Activated CD8-positive, alpha-beta memory T cell treated with anti-CD3 and anti-CD28 coated beads, Interleukin-2, amount 50 U/mL, for 1 hour (primary cell): ENCODE measurements around the gene ARHGAP26.

Experiments used
- DNase-seq: peaks from one replicate; pipeline ENCODE4 v3.0.0-alpha.2; 2020; ENCODE audit errors: extremely low read depth

The ARHGAP26 gene

GRCh38 chr5:142828797-142829535 is 58.8 kb downstream of the ARHGAP26 start:
- DNase-seq = no peak

DNA sequence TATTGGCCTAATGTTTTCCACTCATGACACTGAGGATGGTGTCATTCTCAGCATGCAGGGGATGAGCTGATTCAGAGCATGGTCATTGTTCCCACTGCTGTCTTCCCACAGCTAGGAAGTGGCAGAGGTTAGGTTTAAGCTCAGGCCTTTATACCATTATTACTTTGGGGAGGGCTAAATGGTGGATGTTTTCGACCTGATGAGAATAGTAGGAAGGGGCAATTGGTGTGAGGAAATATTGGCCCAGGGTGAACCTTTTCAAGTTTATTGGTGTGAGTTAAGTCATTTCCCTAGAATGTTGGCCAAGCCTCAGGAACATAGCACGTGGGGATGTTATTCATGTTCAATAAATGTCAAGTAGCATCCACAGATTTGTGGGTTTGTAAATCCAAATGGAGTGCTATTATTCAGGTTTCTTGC is 59.6 kb downstream of the ARHGAP26 start:
- DNase-seq = no peak

- DNase-seq = no peak
Measured at GRCh38 chr5:142830241-142831008, 60.2 kb downstream of the ARHGAP26 start.

- DNase-seq = no peak
Measured at GRCh38 chr5:142831009-142831383, 60.8 kb downstream of the ARHGAP26 start.

DNA sequence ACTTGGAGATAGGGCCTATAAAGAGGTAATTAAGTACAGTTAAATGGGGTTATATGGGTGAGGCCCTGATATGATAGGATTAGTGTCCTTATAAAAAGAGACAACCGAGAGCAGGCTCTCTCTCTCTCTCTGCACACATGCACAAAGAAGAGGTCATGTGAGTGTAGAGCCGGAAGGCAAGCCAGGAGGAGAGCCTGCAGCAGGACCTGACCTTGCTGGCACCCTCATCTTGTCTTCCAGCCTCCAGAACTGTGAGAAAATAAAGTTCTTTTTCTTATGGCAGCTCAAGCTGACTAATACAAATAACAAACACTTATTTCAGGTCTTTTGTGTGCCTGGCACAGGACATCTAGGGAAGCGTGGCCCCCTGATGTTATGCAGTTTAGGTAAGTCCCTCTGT is 62.1 kb downstream of the ARHGAP26 start:
- no peak for DNase-seq

DNA sequence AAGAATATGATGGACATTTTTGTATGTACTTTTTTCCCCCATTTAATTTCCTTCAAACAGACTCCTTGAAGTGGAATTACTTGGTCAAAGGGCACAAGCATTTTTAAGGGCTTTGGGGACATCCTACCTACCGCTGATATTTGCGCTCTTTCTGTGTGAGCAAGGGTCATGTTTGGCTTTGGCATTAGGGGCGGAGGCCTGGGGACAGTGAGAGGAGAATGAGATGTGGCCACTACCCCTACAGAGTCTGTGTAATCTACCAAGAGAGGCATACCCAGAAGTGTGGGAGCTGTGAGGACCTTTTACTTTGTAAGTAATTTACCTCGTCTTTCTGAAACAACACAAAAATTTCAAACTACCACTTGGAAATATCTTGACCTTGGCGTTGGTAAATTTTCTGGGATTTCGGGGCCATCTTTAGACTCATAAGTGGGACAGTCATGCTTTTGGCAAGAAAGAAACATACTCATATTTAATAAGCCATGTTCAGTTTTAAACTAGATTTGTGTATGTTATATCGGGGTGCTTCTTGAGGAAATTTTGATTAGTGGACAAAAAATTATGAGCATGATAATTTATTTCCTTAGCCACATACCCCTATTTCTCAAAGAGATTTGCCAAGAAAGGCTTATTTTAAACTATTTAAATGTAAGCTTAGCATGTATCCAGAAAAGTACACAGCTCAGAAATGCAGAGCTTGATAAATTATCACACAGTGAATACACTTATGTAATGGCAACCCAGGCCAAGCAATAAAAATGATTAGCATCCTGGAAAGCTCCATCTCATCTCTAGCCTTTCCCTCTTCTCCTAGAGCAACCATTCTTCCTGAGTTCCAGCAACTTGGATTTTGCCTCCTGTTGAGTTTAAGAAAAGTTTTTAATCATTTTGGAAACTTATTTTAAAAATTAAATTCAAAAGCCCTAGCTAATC is 63.6 kb downstream of the ARHGAP26 start:
- no peak for DNase-seq

DNA sequence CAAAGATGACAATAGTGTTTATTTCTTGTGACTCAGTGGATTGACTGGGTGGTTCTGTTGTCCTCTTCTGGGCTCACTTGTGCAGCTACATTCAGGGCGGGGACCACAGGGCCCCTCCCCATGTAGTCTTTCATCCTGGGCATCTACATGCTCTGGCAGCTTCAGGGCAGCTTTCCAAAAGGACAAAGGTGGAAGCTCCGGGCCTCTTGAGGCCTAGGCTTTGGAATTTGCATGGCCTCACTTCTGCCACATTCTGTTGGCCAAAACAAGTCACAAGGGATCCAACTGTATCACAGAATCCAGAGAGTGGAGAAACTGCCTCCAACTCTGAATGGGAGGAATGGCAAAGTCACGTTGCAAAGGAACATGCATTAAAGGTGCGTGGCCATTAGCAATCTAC is 64.3 kb downstream of the ARHGAP26 start:
- no peak for DNase-seq

GRCh38 chr5:142835540-142835939 is 65.4 kb downstream of the ARHGAP26 start:
- DNase-seq = no peak

DNA sequence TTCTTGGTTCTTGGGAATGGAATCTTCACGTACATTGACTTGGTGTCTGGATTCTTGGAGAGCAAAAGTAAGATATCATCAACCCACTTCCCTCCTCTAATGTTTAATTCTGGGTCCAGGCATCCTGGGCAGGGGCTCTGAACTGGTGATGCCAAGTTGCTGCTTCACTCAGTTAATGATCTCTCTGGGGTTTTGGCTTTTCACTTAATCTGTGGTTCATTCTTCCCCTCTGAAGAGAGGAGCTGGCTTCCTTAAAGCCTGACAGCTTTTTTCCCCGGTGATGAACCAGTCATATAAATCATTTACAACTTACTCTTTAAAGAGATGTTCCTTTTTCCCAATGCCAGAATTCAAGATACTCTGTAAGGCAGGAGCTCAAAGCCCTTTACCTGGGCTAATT is 65.9 kb downstream of the ARHGAP26 start:
- DNase-seq = no peak

DNA sequence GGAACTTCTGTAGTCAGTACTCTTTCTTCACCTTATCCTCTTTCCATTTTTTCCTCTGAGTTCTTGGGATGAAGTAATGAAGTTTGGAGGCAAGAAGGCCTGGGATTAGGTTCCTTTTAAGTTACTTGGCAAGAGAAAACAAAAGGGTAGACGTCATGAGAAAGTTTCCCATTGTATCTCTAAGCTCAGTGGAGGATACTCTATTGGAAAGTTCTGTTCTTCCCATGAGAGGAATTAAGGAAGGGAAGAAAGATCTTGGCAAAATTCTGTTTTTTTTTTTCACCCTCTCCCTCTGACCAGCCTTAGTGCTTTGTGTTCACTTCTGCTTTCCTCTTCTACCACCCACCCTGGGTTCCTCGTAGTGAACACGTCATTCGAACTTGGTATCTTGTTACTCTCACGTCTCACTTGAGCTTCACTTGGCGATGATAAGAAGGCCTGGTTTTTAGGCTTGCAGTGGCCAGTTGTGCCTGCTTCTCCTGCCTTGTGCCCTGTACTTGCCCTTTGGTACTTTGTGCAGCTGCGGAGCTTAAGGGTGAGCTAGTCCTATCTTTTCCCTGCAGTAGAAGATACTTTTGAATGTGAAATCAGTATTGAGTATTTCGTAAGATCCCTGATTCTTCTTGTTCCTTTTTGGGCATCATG is 67.0 kb downstream of the ARHGAP26 start:
- DNase-seq = no peak

GRCh38 chr5:142838845-142839244 is 68.7 kb downstream of the ARHGAP26 start:
- DNase-seq = no peak

DNA sequence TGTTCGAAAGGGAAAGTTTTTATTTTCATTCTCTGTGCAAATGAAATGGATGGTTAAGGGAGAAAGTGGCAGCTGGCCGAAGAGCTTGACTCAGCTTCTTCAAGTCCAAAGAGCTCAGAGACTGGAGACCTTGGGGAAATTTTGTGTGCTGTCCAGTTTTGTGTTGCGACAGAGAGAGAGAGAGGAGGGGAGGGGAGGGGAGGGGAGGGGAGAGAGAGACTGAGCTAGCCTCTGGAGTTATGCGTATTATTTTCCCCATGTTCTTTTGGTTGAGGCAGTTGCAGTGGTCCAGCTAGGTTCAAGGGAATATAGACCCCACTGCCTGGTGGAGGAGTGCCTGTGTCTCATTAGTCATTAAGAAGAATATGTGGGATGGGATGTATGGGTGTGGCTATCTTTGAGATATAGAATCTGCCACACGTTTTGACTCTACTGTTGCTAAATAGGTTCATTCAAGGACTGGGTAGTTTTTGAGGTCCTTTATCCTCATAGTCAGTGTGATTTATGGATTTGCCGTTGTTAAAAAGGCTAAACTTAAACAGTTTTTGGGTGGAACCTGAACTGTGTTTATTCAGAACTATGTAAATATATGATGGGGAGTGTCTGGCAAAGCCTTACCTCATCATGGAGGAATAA is 69.7 kb downstream of the ARHGAP26 start:
- no peak for DNase-seq

DNA sequence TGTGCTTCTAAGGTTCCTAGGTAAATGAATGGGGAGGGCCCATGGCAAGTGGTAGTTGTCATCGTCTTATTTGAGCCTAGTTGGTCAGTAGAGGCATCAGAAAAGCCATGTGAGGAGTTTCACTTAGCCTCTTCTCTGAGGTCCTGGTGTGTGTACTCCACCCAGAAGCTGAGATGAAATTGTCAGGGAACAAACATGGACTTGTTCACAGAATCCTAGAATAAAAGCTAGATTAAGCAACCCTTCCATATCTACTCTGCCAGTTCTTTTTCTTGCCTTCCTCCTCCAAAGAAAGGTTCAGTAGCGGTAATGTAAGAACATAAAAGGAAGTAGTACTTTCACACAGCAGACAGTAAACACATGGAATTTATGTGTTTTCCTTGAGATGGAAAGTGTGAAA is 70.4 kb downstream of the ARHGAP26 start:
- no peak for DNase-seq

DNA sequence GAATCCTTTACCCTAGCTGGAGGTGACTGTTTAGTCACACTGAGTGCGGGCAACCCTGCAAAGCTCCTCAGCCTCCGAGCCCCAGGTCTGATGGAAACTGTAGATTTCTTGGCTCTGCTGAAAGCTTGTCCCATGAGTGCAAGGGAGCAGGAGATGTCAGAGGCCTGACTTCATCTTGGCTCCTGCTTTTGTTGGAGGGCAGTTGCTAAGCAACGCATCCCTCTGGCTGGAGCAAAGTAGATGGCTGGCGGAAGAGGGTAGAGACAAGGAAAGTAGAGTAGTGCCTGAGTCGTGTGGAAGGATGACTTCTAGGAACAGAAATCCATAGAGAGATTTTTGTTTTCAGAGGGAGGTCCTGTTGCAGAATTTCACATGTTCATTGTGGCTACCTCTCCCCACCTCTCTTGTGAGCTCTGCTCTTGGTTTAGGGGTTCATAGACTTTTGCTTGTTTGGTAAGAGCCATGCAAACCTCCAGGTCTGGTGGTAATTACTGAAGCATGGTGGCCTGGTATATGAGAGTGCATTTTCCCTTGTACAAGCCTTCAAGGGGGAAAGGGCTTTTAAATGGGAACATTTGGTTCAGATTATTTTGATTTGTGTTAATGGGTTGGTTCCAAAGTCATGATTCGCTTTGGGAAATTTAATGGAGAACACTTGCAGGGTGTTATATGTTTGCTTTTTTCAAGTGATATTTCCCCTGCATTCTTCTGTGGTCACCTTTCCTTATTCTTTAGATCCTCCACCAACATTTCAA is 71.5 kb downstream of the ARHGAP26 start:
- no peak for DNase-seq

- no peak for DNase-seq
Measured at GRCh38 chr5:142842994-142843905, 73.1 kb downstream of the ARHGAP26 start.

DNA sequence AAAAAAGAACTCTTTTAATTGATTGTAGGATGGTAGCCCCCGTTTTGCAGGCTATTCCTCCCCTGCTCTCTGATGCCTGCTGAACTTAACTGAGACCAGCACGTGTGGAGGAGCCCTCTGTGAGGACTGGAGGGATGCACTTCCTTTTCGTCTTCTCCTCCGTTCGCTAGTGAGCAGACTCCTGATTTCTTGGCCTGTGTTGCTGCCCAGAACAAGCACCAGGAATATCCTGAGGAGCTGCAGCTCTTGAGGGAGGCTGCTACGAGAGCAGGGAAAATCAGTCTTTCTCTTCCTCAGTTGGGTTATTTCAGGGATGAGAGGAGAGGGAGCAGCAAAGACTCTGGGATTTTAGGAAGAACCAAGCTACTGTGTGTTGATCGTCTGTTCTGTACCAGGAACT is 74.7 kb downstream of the ARHGAP26 start:
- DNase-seq = no peak

GRCh38 chr5:142845402-142845921 is 75.3 kb downstream of the ARHGAP26 start:
- no peak for DNase-seq

- no peak for DNase-seq
Measured at GRCh38 chr5:142845954-142846398, 75.8 kb downstream of the ARHGAP26 start.

GRCh38 chr5:142846406-142846805 is 76.2 kb downstream of the ARHGAP26 start:
- no peak for DNase-seq
